Stimulated activated effector memory CD8-positive, alpha-beta T cell treated with anti-CD3 and anti-CD28 coated beads, Interleukin-12 subunit alpha, Interleukin-12 subunit beta, amount 100 ng/mL, for 72 hours (primary cell): ENCODE measurements around the gene CROCC2.

ENCODE experiments used
- ATAC-seq: fragments of 150-1000 bp; cut with Tn5 transposase; 2 replicates; pipeline ENCODE4 v1.10.0; 2021
- DNase-seq, 2 donors: peaks; one replicate each; pipeline ENCODE4 v3.0.0; 2021 to 2022; ENCODE audit warnings: low spot score in 2 of 2
- H3K27ac Mint-ChIP-seq: one replicate; pipeline ENCODE4 v1.8.0; 2022; ENCODE audit warnings: mild to moderate bottlenecking, mixed read lengths
- H3K36me3 Mint-ChIP-seq: one replicate; pipeline ENCODE4 v1.8.0; 2022; ENCODE audit warnings: mild to moderate bottlenecking, mixed read lengths
- H3K4me1 Mint-ChIP-seq: one replicate; pipeline ENCODE4 v1.8.0; 2022; ENCODE audit warnings: mixed read lengths
- H3K4me3 Mint-ChIP-seq: one replicate; pipeline ENCODE4 v1.8.0; 2022; ENCODE audit warnings: mild to moderate bottlenecking, mixed read lengths
- H3K9me3 Mint-ChIP-seq: one replicate; pipeline ENCODE4 v1.8.0; 2022; ENCODE audit warnings: mixed read lengths

The CROCC2 gene

DNA sequence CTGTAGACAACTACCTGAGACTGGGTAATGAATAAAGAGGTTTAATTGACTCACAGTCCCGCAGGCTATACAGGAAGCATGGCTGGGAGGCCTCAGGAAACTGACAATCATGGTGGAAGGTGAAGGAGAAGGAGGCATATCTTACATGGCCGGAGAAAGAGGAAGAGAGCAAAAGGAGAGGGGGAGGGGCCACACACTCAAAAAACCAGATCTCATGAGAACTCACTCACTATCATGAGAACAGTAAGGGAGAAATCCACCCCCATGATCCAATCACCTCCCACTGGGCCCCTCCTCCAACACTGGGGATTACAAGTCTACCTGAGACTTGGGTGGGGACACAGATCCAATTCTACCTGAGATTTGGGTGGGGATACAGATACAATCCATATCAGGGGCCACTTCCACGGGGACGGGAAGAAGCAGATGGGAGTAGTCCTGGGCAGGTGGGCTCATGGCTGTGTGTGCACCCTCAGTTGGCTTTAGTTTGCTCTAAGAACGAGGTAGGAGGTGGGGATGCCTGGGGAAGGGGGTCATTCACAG lies 20.0 kb upstream of the CROCC2 start:
- no peaks in the 10 kb centered on the region for H3K4me1 Mint-ChIP-seq
- no peak for ATAC-seq
- no peak overlapping the region for H3K4me3 Mint-ChIP-seq
- no peak for DNase-seq
- no peaks in the 10 kb centered on the region for H3K9me3 Mint-ChIP-seq
- H3K36me3 Mint-ChIP-seq = no peaks in the 10 kb centered on the region
- H3K27ac Mint-ChIP-seq = no peak overlapping the region

DNA sequence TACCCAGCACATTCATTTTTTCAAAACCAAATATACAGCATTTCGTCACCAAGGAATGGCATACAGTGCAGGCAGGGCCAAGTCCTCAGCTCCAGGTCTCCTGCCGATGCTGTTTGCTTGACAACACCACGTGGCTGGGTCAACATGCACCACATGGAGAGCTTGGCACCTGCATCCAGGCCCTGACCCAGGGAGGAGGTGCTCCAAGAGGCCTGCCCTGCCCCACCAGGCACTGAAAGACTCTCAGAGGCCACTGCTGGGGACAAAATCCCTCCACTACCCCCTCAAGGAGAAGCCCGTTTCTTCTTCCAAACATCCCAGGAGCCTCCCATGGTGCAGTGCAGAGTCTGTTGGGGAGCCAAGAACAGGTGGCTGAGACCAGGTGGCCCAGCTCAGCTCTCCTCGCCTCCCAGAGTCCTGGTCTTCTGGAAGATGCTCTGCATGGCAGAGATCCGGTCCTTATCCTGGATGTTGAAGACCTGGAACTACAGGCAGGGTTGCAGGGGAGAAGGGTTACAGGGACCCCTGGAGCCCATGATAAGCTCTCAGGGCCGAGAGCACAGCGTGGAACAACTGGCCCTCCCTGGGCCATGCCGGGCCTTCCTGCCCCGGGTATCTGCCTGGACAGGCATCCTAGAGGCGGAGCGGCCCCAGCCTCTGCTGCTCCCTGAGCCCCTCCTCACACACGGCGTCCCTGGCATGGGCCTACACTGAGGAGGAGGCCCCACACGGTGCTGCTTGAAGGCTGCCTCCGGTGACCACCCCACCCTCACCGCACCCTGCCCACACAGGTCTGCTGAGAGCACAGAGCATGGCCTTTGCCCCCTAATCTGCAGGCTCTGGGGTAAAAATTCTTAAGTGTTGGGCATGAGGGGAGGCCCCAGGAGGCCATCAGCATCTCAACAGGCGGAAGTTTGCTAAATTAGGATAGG lies 19.2 kb upstream of the CROCC2 start:
- Mint-ChIP-seq H3K4me1 (no peaks in the 10 kb centered on the region), H3K36me3 (no peaks in the 10 kb centered on the region)

DNA sequence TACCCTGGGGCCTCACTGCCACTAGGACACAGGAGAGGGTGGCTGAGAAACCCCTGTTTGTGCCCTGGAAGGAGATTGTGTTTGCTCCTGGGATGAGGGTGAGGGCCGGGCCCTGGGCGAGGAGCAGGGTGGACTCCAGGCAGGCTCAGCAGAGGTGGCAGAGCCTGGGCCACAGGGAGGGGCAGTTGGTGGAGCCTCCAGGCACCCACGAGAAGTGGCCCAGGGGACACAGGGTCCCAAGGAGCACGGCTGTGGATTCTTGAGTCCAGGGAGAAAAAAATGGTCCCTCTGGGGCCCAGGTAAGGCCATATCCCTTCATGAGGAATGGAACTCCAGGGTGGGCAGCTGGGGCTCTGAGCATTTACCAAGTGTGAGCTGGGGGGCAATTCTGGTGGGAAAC lies 18.5 kb upstream of the CROCC2 start:
- H3K4me1 Mint-ChIP-seq = no peaks in the 10 kb centered on the region
- ATAC-seq (no peak), DNase-seq (no peak)
- no peak overlapping the region for H3K4me3 Mint-ChIP-seq
- H3K27ac Mint-ChIP-seq = no peak overlapping the region
- no peaks in the 10 kb centered on the region for H3K9me3 Mint-ChIP-seq
- H3K36me3 Mint-ChIP-seq = no peaks in the 10 kb centered on the region

More for the DNA sequence above, 19.2 kb upstream of the CROCC2 start:
- Mint-ChIP-seq H3K27ac (no peak overlapping the region), H3K9me3 (no peaks in the 10 kb centered on the region), H3K4me3 (no peak overlapping the region)
- DNase-seq (no peak), ATAC-seq (no peak)

DNA sequence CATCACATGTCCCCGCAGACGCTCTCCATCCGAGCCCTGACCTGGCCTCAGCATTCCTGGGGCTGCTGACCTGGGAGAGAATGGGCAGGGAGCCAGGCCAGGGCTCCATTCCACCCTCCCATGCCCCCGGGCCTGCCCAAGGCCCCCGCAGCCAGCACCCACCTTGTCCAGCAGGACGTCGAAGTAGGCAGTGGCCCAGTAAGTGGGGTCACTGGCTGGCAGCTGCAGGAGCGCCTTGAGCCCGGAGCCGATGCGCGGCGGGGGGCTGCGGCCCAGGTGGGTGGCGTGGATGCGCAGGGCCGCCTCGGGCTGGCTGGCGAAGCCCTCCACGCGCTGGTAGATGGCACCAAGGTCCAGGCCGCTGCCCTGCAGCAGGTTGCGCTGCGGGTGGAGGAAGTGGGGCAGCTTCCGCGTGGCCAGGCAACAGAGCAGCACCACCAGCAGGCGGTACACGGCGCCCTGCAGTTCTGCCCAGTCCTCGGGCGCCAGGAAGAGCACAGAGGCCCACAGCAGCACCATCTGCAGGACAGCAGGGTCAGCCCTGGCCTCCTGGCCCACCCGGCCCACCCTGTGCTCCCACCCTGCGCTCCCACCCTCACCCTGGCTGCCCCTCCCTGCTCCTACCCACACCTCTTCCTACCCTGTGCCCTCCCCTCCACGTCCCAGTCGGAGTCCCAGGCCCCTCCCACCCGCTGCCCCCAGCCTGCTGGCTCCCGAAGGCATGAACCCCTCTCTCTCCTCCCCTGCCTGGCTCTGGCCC lies 17.8 kb upstream of the CROCC2 start:
- Mint-ChIP-seq H3K4me3 (no peak overlapping the region), H3K36me3 (no peaks in the 10 kb centered on the region), H3K9me3 (no peaks in the 10 kb centered on the region), H3K27ac (no peak overlapping the region), H3K4me1 (no peaks in the 10 kb centered on the region)
- DNase-seq (no peak), ATAC-seq (no peak)

DNA sequence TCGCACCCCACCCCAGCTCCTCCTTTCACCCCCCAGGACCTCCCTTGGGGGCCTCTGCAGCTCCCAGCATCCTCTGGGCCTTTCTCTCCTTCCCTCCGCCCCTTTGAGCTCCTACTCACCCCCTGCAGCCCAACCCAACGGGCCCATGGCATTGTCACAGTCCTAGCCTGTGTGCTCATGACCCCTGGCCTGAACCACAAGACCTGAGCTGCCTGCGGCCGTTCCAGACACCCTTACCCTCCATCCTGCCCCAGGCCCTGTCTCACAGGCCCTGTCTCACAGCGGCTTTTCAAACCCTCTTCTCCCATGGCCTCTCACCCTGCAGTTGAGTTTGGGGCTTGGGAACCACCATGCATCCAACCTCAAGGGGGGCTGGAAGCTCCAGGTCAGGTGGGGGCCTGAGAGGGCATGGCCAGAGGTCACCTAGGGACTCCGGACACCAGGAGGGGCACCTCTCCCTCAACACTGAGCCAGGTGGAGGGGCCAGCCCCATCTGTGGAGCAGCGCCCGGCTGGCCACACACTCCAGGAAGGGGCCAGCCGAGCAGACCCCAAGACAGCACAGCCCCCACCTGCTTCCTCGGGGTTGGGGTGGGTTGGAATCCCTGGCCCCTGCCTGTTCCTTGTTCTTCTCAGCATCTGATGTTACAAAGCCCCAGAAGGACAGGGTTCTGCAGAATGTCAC lies 17.1 kb upstream of the CROCC2 start:
- H3K27ac Mint-ChIP-seq = no peak overlapping the region
- ATAC-seq = no peak
- H3K4me3 Mint-ChIP-seq = no peak overlapping the region
- H3K36me3 Mint-ChIP-seq = no peaks in the 10 kb centered on the region
- peaks cover 6% of the 10 kb centered on the region for H3K4me1 Mint-ChIP-seq
- no peaks in the 10 kb centered on the region for H3K9me3 Mint-ChIP-seq
- DNase-seq = no peak

DNA sequence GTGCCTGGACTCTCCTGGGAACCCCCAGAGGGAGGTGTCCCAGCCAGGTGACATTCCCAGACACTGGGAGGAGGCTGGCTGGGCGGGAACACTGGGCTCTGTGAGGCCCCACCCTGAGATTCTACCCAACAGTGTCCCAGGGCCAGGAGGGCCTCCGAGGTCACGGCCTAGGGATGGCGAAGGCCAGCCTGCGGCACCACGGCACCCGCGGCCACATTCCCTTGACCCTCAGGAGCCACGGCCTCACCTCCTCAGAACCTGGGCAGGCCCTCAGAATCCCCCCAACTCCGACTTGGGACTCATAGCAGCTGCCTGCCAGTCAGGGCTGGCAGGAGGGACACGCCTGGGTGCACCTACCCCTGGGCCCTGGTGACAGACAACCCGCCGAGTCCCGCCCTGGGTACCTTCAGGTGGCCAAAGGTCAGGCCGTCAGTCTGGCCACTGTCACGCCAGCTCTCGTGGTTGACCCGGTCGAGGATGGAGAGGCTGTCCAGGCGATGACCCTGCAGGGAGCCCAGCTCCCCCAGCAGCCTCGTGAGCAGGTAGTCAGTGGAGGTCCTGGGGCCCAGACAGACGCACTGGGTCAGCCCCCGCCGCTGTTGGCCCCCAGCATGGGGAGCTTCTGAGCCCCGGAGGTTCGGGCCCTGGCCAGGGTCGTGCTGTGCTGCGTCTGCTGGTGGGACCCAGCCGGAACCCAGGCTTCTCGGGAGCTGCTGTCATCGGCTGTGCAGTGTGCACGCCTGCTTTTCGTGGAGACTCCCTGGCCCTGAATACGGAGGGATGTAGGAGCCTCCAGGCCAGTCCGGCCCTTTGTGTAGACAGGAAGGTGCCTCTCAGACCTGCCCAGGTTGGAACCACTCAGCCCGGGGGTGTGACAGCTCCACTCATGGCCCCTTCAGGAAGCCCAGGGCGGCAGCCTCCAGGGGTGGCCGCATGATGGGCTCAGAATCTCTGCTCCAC lies 16.3 kb upstream of the CROCC2 start:
- H3K9me3 Mint-ChIP-seq = no peaks in the 10 kb centered on the region
- no peaks in the 10 kb centered on the region for H3K36me3 Mint-ChIP-seq

DNA sequence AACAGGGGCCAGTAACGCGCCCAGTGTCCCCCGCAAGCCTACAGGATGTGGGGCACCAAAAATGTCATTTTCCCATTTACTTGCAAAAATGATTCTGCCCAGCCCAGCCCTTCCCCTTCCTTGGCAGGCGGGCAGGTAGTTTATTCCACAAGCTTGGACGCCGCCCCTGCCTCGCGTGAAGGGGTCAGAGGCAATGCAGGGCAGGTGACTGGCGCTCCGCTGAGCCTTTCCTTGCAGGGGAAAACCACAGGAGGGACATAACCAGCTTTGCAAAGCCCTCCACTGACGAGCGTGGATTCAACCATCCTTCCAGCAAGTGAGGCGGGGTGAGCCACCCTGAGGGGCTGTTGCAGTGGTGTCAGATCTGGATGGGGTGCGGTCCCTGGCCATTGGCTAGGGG lies 15.4 kb upstream of the CROCC2 start:
- H3K9me3 Mint-ChIP-seq = no peaks in the 10 kb centered on the region
- DNase-seq = no peak
- peaks cover 6% of the 10 kb centered on the region for H3K4me1 Mint-ChIP-seq
- H3K27ac Mint-ChIP-seq = no peak overlapping the region
- H3K4me3 Mint-ChIP-seq = no peak overlapping the region
- no peaks in the 10 kb centered on the region for H3K36me3 Mint-ChIP-seq
- ATAC-seq = no peak

More for the DNA sequence above, 16.3 kb upstream of the CROCC2 start:
- ATAC-seq = no peak
- no peak overlapping the region for H3K4me3 Mint-ChIP-seq
- H3K27ac Mint-ChIP-seq = no peak overlapping the region
- no peak for DNase-seq
- peaks cover 6% of the 10 kb centered on the region for H3K4me1 Mint-ChIP-seq

DNA sequence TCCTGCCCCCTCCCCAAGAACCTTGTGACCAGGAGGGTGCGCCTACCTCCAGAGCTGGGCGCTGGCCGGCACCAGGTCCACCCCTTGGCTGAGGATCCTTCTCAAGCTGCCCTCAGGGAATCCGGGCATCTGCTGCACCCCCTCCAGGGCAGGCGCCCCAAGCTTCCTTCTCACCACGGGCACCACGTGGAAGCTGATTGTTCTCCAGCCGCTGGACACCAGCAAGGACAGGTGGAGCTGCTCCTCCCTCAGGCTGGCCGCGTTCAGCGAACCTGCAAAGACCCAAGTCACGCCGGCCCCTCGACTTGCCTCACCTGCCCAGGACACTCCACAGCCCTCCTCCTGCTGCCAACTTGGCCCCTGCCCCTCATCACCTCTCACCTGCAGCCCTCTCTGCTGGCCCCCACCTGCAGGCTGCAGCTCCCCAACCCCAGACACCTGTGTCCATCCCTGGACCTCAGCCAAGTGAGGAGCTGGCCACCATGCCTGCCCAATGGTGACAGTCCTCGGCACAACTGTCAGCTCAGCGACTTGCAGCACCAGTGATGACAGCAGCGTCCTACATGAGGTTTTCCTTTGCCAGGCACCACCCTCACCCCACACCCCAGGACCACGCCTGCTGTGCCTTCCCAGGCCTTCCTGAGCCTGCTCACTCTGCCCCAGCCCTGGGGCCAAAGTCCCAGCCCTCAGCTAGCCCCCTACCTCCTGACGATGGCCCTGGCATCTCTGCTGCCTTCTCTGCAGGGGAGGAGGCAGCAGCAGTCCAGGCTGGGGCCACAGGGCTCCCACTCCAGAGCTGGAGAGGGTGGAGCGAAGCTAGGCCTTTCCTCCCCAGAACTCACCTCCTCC lies 14.4 kb upstream of the CROCC2 start:
- Mint-ChIP-seq H3K9me3 (no peaks in the 10 kb centered on the region), H3K36me3 (no peaks in the 10 kb centered on the region), H3K4me1 (peaks cover 6% of the 10 kb centered on the region), H3K4me3 (no peak overlapping the region), H3K27ac (no peak overlapping the region)
- no peak for DNase-seq
- ATAC-seq = no peak

DNA sequence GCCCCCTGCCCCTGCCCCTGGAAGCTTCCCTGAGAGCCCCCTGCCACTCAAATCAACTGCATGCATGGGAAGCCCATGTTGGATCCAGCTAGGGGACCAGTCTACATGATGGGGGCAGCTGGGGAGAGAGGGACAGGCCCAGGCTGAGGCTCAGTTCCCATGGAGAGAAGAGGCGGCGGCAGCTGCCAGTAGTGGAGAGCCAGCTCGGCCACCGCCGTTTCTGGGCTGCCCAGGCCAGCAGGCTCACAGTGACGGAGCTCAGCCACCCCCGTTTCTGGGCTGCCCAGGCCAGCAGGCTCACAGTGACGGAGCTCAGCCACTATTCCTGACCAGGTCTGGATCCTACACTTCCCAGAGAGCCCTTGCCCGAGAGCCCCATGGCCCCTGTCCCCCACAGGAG lies 13.8 kb upstream of the CROCC2 start:
- DNase-seq (no peak), ATAC-seq (no peak)
- H3K27ac Mint-ChIP-seq = no peak overlapping the region
- H3K4me3 Mint-ChIP-seq = no peak overlapping the region
- no peaks in the 10 kb centered on the region for H3K36me3 Mint-ChIP-seq
- peaks cover 6% of the 10 kb centered on the region for H3K4me1 Mint-ChIP-seq
- H3K9me3 Mint-ChIP-seq = no peaks in the 10 kb centered on the region

DNA sequence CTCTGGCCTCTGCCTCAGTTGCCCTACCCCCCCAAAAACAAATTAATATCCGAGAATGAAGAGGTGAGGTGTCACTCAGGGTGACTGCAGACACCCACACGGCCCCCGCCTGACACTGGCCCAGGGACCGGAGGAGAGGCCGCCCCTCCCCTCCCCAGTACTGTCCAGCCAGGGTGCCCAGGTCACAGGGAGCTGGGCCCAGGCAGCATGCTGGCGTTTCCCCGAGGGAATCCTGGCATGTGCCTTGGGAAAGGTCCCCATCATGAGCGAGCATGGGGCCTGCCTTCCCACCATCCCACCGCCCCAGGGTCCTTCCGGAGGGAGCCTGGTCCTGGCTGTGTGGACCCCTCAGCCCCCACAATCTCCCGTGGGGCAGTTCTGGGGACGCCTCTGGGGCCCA lies 13.2 kb upstream of the CROCC2 start:
- Mint-ChIP-seq H3K4me1 (peaks cover 6% of the 10 kb centered on the region), H3K27ac (no peak overlapping the region), H3K9me3 (no peaks in the 10 kb centered on the region), H3K4me3 (no peak overlapping the region), H3K36me3 (no peaks in the 10 kb centered on the region)
- no peak for ATAC-seq
- no peak for DNase-seq

DNA sequence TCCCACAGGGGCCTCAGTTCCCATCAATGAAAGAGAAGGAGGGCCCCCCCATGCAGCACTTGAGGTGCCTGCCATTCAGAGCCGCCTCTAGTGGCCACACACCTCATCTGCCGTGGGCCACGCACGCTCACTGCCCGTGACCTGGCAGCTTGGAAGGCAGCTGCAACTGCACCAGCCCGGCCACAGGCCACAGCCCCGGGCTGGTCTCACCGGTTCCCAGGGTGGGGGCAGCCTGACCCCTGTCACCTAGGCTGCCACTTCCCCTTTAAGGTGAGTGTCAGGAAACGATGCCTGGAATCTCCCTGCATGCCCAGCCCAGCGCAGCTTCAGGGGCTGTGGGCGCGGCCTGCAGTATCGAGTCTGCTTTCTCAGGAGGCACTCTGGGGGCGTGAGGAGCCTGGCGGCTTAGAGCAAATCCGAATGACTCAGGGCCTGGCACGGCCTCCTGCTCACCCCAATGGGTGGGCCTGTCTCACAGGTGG lies 12.7 kb upstream of the CROCC2 start:
- peaks cover 6% of the 10 kb centered on the region for H3K4me1 Mint-ChIP-seq
- no peak overlapping the region for H3K4me3 Mint-ChIP-seq
- DNase-seq (peak in 1 of 2 donors; percentile 15), ATAC-seq (peak; percentile 62)
- no peak overlapping the region for H3K27ac Mint-ChIP-seq
- no peaks in the 10 kb centered on the region for H3K9me3 Mint-ChIP-seq
- no peaks in the 10 kb centered on the region for H3K36me3 Mint-ChIP-seq

DNA sequence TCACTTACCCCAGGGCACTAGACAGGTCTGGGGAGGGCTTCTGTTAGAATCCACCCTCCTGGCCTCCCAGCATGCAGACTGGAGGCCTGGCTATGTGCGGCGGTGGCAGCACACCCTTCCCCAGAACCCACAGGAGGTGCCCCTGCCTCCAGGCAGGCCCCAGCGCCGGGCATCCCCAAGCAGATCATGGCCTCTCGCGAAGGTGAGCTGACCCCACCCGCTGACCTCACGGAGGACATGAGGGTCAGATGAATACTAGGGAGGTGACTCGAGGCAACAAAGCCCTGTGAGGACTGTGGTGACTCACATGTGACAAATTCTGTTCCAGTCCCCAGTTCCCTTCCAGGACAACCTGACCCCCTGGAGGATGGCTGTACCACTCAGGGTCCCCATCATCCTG lies 12.1 kb upstream of the CROCC2 start:
- DNase-seq (no peak), ATAC-seq (peak; percentile 2)
- H3K4me1 Mint-ChIP-seq = peaks cover 6% of the 10 kb centered on the region
- H3K4me3 Mint-ChIP-seq = no peak overlapping the region
- no peaks in the 10 kb centered on the region for H3K36me3 Mint-ChIP-seq
- no peaks in the 10 kb centered on the region for H3K9me3 Mint-ChIP-seq
- no peak overlapping the region for H3K27ac Mint-ChIP-seq

DNA sequence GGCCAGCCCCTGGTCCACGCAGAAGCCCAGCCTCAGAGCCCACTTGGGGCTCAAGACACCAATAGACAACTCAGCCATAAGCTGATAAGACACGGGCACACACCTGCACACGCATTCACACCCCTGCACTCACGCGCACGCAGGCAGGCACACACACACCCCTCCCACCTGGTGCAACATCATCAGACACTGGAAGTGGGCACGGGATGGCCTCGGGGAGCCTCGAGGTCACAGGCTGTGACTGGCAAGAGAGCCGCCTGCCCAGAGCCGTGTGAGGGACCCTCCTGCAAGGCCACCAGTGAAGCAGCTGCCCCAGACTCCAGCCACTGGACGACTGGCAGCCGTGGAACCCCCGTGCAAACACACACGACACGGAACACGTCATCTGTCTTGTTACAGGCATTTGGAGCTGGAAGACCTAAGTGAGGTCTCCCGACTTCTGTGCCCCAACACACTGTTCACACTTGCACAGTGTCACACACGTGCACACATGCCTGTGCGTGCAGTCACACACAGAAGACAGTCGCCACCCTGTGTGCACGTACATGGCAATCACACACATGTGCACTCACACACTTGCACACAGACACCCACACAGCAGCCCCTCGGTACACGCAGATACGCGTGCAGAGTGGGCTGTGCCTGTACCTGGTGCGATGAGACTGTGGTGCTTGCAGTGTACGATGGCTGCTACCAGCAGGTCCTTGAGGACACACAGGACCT lies 11.1 kb upstream of the CROCC2 start:
- no peak overlapping the region for H3K4me3 Mint-ChIP-seq
- H3K9me3 Mint-ChIP-seq = no peaks in the 10 kb centered on the region
- H3K4me1 Mint-ChIP-seq = peaks cover 6% of the 10 kb centered on the region
- ATAC-seq (no peak), DNase-seq (no peak)
- no peak overlapping the region for H3K27ac Mint-ChIP-seq
- no peaks in the 10 kb centered on the region for H3K36me3 Mint-ChIP-seq
